ENCODE data around the gene C10orf90. TPM values are rescaled to one million over a fixed set of nuclear protein-coding genes. Genes with fewer than 3 reads are reported as not detected.

The C10orf90 gene
- total RNA-seq, 2 donors from 2014 or later = 0.33 TPM; not detected in 1

GRCh38 chr10:126663328-126663727 is 7.2 kb downstream of the C10orf90 start:
- no peak for DNase-seq

GRCh38 chr10:126661841-126662515 is 8.5 kb downstream of the C10orf90 start:
- WGBS, 2 experiments (ENCODE audit: insufficient coverage in 1 of 2, insufficient read length in 1 of 2) = 89 to 92% methylated on average over 3 to 4 of the region's 4 CpGs
- H3K9ac ChIP-seq (ENCODE audit: extremely low read depth, low read length, poor library complexity, severe bottlenecking) = no peak overlapping the region
- H3K27ac Mint-ChIP-seq = no peak overlapping the region

More at GRCh38 chr10:126663328-126663727, 7.2 kb downstream of the C10orf90 start:
- H3K36me3 ChIP-seq (ENCODE audit: control insufficient read depth, insufficient read depth, low read length) = no peaks in the 10 kb centered on the region
- no peaks in the 10 kb centered on the region for H3K36me3 Mint-ChIP-seq (ENCODE audit: low read depth)
- no peaks in the 10 kb centered on the region for H3K4me1 Mint-ChIP-seq
- 87 to 95% methylated on average over 9 of the region's 9 CpGs for WGBS, 2 experiments (ENCODE audit: insufficient coverage in 1 of 2, insufficient read length in 1 of 2)
- no peaks in the 10 kb centered on the region for H3K4me1 ChIP-seq (ENCODE audit: control insufficient read depth, insufficient read depth, low read length)
- H3K9ac ChIP-seq (ENCODE audit: extremely low read depth, low read length, poor library complexity, severe bottlenecking) = no peak overlapping the region
- H3K27me3 ChIP-seq (ENCODE audit: control insufficient read depth, insufficient read depth, low read length, poor library complexity, severe bottlenecking) = no peaks in the 10 kb centered on the region
- no peak overlapping the region for H3K4me3 Mint-ChIP-seq
- no peak overlapping the region for H3K4me3 ChIP-seq (ENCODE audit: low read length)
- no peaks in the 10 kb centered on the region for H3K9me3 ChIP-seq (ENCODE audit: control insufficient read depth, low read length)
- no peak for TF ChIP-seq CTCF (conservative IDR thresholded peaks at IDR 0.05)
- H3K27me3 Mint-ChIP-seq (ENCODE audit: insufficient read depth) = no peaks in the 10 kb centered on the region
- H3K9me3 Mint-ChIP-seq = no peaks in the 10 kb centered on the region
- H3K27ac Mint-ChIP-seq = no peak overlapping the region
- H3K27ac ChIP-seq (ENCODE audit: low read depth, low read length) = no peak overlapping the region

DNA sequence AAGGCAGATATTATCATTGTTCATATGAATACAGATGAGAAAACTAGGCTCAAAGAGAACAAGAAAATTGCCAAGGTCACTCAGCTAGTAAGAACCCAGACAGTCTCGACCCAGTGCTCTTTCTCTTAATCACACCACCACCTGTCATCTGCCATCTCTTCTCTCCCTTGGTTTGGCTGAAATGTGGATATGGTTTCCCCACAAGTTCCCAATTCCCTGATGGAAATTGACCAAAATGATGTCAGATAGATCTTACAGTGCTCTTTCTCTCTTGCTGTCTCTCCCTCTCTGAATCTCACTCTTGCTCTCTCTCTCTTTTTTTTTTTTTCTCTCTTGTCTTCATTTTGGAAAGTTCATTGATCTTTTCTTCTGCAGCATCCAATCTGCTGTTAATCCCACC is 9.1 kb downstream of the C10orf90 start:
- H3K9ac ChIP-seq (ENCODE audit: extremely low read depth, low read length, poor library complexity, severe bottlenecking) = no peak overlapping the region
- H3K4me1 ChIP-seq (ENCODE audit: control insufficient read depth, insufficient read depth, low read length) = no peaks in the 10 kb centered on the region
- H3K4me1 Mint-ChIP-seq = no peaks in the 10 kb centered on the region
- no peak for DNase-seq
- no peak overlapping the region for H3K27ac ChIP-seq (ENCODE audit: low read depth, low read length)
- 82% methylated on average over 1 of the region's 1 CpG; no CpG with 5 or more reads in 1 of the 2 experiments for WGBS, 2 experiments (ENCODE audit: insufficient coverage in 1 of 2, insufficient read length in 1 of 2)
- no peaks in the 10 kb centered on the region for H3K9me3 Mint-ChIP-seq
- no peak overlapping the region for H3K4me3 ChIP-seq (ENCODE audit: low read length)
- H3K36me3 Mint-ChIP-seq (ENCODE audit: low read depth) = no peaks in the 10 kb centered on the region
- no peak for TF ChIP-seq CTCF (conservative IDR thresholded peaks at IDR 0.05)
- no peaks in the 10 kb centered on the region for H3K9me3 ChIP-seq (ENCODE audit: control insufficient read depth, low read length)
- H3K27ac Mint-ChIP-seq = no peak overlapping the region
- no peaks in the 10 kb centered on the region for H3K27me3 ChIP-seq (ENCODE audit: control insufficient read depth, insufficient read depth, low read length, poor library complexity, severe bottlenecking)
- H3K27me3 Mint-ChIP-seq (ENCODE audit: insufficient read depth) = no peaks in the 10 kb centered on the region
- no peak overlapping the region for H3K4me3 Mint-ChIP-seq
- H3K36me3 ChIP-seq (ENCODE audit: control insufficient read depth, insufficient read depth, low read length) = no peaks in the 10 kb centered on the region

More at GRCh38 chr10:126661841-126662515, 8.5 kb downstream of the C10orf90 start:
- Mint-ChIP-seq H3K4me1 (no peaks in the 10 kb centered on the region), H3K36me3 (ENCODE audit: low read depth) (no peaks in the 10 kb centered on the region), H3K9me3 (no peaks in the 10 kb centered on the region), H3K27me3 (ENCODE audit: insufficient read depth) (no peaks in the 10 kb centered on the region), H3K4me3 (no peak overlapping the region)
- no peaks in the 10 kb centered on the region for H3K9me3 ChIP-seq (ENCODE audit: control insufficient read depth, low read length)
- no peaks in the 10 kb centered on the region for H3K27me3 ChIP-seq (ENCODE audit: control insufficient read depth, insufficient read depth, low read length, poor library complexity, severe bottlenecking)
- no peak for DNase-seq
- H3K4me1 ChIP-seq (ENCODE audit: control insufficient read depth, insufficient read depth, low read length) = no peaks in the 10 kb centered on the region
- H3K36me3 ChIP-seq (ENCODE audit: control insufficient read depth, insufficient read depth, low read length) = no peaks in the 10 kb centered on the region
- H3K27ac ChIP-seq (ENCODE audit: low read depth, low read length) = no peak overlapping the region
- TF ChIP-seq CTCF (conservative IDR thresholded peaks at IDR 0.05) = no peak
- H3K4me3 ChIP-seq (ENCODE audit: low read length) = no peak overlapping the region

Measured in endodermal cell (in vitro differentiated cells).